Spleen (tissue), 11 donors: ENCODE measurements around the gene ZNF837. TPM values are rescaled to one million over a fixed set of nuclear protein-coding genes. Genes with fewer than 3 reads are reported as not detected.
A peak's percentile ranks its signal among the peaks of the same experiment; 100 is the strongest.

ENCODE experiments used
- DNase-seq: peaks from one replicate; pipeline ENCODE4 v3.0.0-alpha.2; 2020
- H3K27ac ChIP-seq, 8 donors: fragments of 200-600 bp; sonication (generic) in 7 of 8; 1 replicate in 4 of 8; 2 replicates in 4 of 8; pipeline versions ENCODE4 v1.5.0 to v1.8.0; 2016 to 2021; ENCODE audit warnings: inconsistent platforms in 4 of 8, mild to moderate bottlenecking in 4 of 8, moderate library complexity in 1 of 8
- H3K27me3 ChIP-seq, 7 donors: fragments of 200-600 bp; sonication (generic) in 6 of 7; replicated peaks in 1 of 7; 1 replicate in 4 of 7; 2 replicates in 3 of 7; pipeline versions ENCODE4 v1.5.0 to v1.8.0; 2016 to 2021; ENCODE audit warnings: inconsistent platforms in 3 of 7, mild to moderate bottlenecking in 1 of 7
- H3K36me3 ChIP-seq, 6 donors: fragments of 200-600 bp; sonication (generic) in 5 of 6; 1 replicate in 4 of 6; 2 replicates in 2 of 6; pipeline versions ENCODE4 v1.5.0 to v1.8.0; 2016 to 2021; ENCODE audit warnings: inconsistent platforms in 2 of 6
- H3K4me1 ChIP-seq, 6 donors: fragments of 200-600 bp; sonication (generic) in 5 of 6; 1 replicate in 3 of 6; 2 replicates in 3 of 6; pipeline versions ENCODE4 v1.5.0 to v1.8.0; 2016 to 2021; ENCODE audit warnings: inconsistent platforms in 3 of 6
- H3K4me3 ChIP-seq, 8 donors: fragments of 200-600 bp; sonication (generic) in 7 of 8; 1 replicate in 4 of 8; 2 replicates in 4 of 8; pipeline versions ENCODE4 v1.5.0 to v1.8.0; 2016 to 2021; ENCODE audit warnings: inconsistent platforms in 4 of 8, mild to moderate bottlenecking in 4 of 8, moderate library complexity in 2 of 8
- H3K9me3 ChIP-seq, 8 donors: fragments of 200-600 bp; sonication (generic) in 7 of 8; 1 replicate in 4 of 8; 2 replicates in 4 of 8; pipeline versions ENCODE4 v1.5.0 to v1.8.0; 2016 to 2021; ENCODE audit warnings: inconsistent platforms in 4 of 8
- CTCF ChIP-seq, 11 experiments: fragments of 200-600 bp in 7 of 11; fragments of 450-650 bp in 4 of 11; sonication (generic) in 4 of 11; IDR thresholded peaks in 8 of 11; conservative IDR thresholded peaks in 3 of 11; 1 replicate in 7 of 11; 2 replicates in 4 of 11; pipeline versions ENCODE4 v1.4.0 to v1.8.0; 2016 to 2021; ENCODE audit warnings: antibody characterized with exemption in 11 of 11, inconsistent platforms in 4 of 11, mild to moderate bottlenecking in 1 of 11
- POLR2A ChIP-seq, 3 donors: fragments of 450-650 bp; IDR thresholded peaks; one replicate each; pipeline ENCODE4 v1.5.1; 2017; ENCODE audit warnings: antibody characterized with exemption in 3 of 3, mild to moderate bottlenecking in 1 of 3
- POLR2AphosphoS5 ChIP-seq, 3 donors: sonication (generic); formaldehyde crosslinking; IDR thresholded peaks; one replicate each; pipeline ENCODE4 v1.5.1; 2017; ENCODE audit warnings: antibody characterized with exemption in 3 of 3
- WGBS, 5 donors: extraction: QIAGEN DNeasy Blood & Tissue Kit in 3 of 5; methylation state at CpG; one replicate each; pipeline versions ENCODE4 v1.1.5 to v1.1.7; 2013 to 2018; 5-methylcytosine and 5-hydroxymethylcytosine counted together
- intact Hi-C: fragments of 100-400 bp; cut with DNase I; formaldehyde crosslinking; loops from one replicate; pipeline ENCODE4 v1.15.0; 2023; ENCODE audit warnings: low total_unique reads
- polyA plus RNA-seq, 3 donors: library from polyadenylated mRNA; stranded (reverse); fragments of 200-250 nt; gene quantifications; one replicate each; pipeline ENCODE4 v1.2.1, GENCODE V29; 2013
- total RNA-seq, 7 donors: library from RNA; depleted of rRNA in 3 of 7; stranded (reverse); fragments of >200 nt in 3 of 7; fragmentation: NEBNext Ultra II Directional in 4 of 7; extraction: Animal tissue kit (Norgen Biotek cat#: 25700) in 4 of 7; gene quantifications; one replicate each; pipeline versions ENCODE4 v1.1.0 to v1.2.1, GENCODE V29; 2016 to 2021
- donor health status: healthy with polysubstance abuse.
- donor health status: DM: no; HTN: no; CAD: no; lungs with moderate emphysema.
- donor health status: DM: no; HTN: no; CAD: no.
- donor health status: Bipolar disorder and iron deficiency.
- donor health status: healthy.
- donor health status: DM: no; HTN: no; CAD: no.
- donor health status: DM: yes; HTN: yes; CAD: no.

Gene ZNF837
- total and polyA plus RNA-seq, 10 donors: 2.2 to 6.1 (median 3.2) TPM

GRCh38 chr19:58366585-58367430 is 14.0 kb downstream of the ZNF837 start:
- 89 to 93% (median 91%) methylated on average over 27 to 32 of the region's 32 CpGs for WGBS, 5 donors
- DNase-seq: no peak

DNA sequence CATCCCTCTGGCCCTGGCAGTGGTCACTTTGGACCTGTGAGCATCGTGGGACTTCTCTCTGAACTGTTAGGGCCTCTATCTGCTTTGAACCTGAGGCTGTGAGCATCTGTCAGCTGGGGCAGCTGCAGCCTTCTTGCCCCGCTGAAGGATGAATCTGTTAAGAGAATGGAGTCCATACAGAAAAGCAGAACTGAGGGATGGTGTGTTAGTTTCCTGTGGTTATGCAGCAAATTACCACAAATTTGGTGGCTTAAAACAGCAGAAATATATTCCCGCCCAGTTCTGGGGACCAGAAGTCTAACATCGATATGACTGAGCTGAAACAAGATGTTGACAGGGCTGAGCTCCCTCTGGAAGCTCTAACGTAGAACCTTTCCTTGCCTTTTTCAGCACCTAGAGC is 16.7 kb downstream of the ZNF837 start:
- WGBS, 5 donors: 26 to 42% (median 38%) methylated on average over 5 of the region's 5 CpGs
- no peaks in the 10 kb centered on the region for H3K9me3 ChIP-seq
- intact Hi-C loops: no loop called here
- peaks cover 5 to 36% (median 24%) of the 10 kb centered on the region in 6 donors for H3K4me1 ChIP-seq
- H3K4me3 ChIP-seq: no peak overlapping the region
- DNase-seq: no peak
- peaks cover 0 to 18% (median 0%) of the 10 kb centered on the region in 6 donors for H3K36me3 ChIP-seq
- no peak overlapping the region for H3K27ac ChIP-seq
- H3K27me3 ChIP-seq: no peaks in the 10 kb centered on the region
- TF ChIP-seq POLR2A (IDR thresholded peaks at IDR 0.05) (no peak), CTCF (IDR thresholded peaks at IDR 0.05 in 8 of 11, conservative IDR thresholded peaks at IDR 0.05 in 3 of 11) (no peak), POLR2AphosphoS5 (IDR thresholded peaks at IDR 0.05) (no peak)

More at GRCh38 chr19:58366585-58367430, 14.0 kb downstream of the ZNF837 start:
- Histone ChIP-seq H3K9me3 (no peaks in the 10 kb centered on the region), H3K27ac (no peak overlapping the region), H3K36me3 (peaks cover 0 to 18% (median 0%) of the 10 kb centered on the region in 6 donors), H3K4me1 (peaks cover 2 to 26% (median 17%) of the 10 kb centered on the region in 6 donors), H3K27me3 (no peaks in the 10 kb centered on the region), H3K4me3 (no peak overlapping the region)
- TF ChIP-seq POLR2AphosphoS5 (IDR thresholded peaks at IDR 0.05) (no peak), CTCF (IDR thresholded peaks at IDR 0.05 in 8 of 11, conservative IDR thresholded peaks at IDR 0.05 in 3 of 11) (no peak), POLR2A (IDR thresholded peaks at IDR 0.05) (no peak)
- intact Hi-C loops: no loop called here

GRCh38 chr19:58362272-58362994 is 18.4 kb downstream of the ZNF837 start, which contains the start of gene ZNF497:
Gene ZNF497 (minus strand): TSS chr19:58362751. CDS start chr19:58357635, 5,116 bp downstream.
- DNase-seq: peak; percentile 100
- Histone ChIP-seq H3K36me3 (peaks cover 0 to under 1% (median 0%) of the 10 kb centered on the region in 6 donors), H3K27ac (peak within 1 kb of the TSS; percentile 88 to 96 (median 92)), H3K4me3 (peak within 1 kb of the TSS; percentile 60 to 95 (median 84)), H3K4me1 (peaks cover 7 to 41% (median 31%) of the 10 kb centered on the region in 6 donors), H3K9me3 (no peaks in the 10 kb centered on the region), H3K27me3 (peaks cover 0 to 4% (median 0%) of the 10 kb centered on the region in 7 donors)
- 0 to 1% (median 0%) methylated on average over 21 to 74 of the region's 74 CpGs for WGBS, 5 donors
- intact Hi-C loops: no loop called here
- TF ChIP-seq POLR2AphosphoS5 (IDR thresholded peaks at IDR 0.05) (peak in 2 of 3 donors; percentile 83 to 95), POLR2A (IDR thresholded peaks at IDR 0.05) (peak in 1 of 3 donors; percentile 13), CTCF (IDR thresholded peaks at IDR 0.05 in 8 of 11, conservative IDR thresholded peaks at IDR 0.05 in 3 of 11) (peak in 4 of 11 experiments; percentile 17 to 42 (median 34))
